Activated CD8-positive, alpha-beta memory T cell treated with anti-CD3 and anti-CD28 coated beads, Interleukin-2, amount 50 U/mL, for 1 hour (primary cell): ENCODE data around the gene TYW1.
A peak's percentile ranks its signal among the peaks of the same experiment; 100 is the strongest.
"Not testable (repeated sequence)": the region's sequence is repeated elsewhere in the genome, so short reads cannot be mapped to it uniquely, and the experiment has no call there.

Experiments
- DNase-seq: peaks from one replicate; pipeline ENCODE4 v3.0.0-alpha.2; 2020; ENCODE audit errors: extremely low read depth

TYW1 gene, protein sequence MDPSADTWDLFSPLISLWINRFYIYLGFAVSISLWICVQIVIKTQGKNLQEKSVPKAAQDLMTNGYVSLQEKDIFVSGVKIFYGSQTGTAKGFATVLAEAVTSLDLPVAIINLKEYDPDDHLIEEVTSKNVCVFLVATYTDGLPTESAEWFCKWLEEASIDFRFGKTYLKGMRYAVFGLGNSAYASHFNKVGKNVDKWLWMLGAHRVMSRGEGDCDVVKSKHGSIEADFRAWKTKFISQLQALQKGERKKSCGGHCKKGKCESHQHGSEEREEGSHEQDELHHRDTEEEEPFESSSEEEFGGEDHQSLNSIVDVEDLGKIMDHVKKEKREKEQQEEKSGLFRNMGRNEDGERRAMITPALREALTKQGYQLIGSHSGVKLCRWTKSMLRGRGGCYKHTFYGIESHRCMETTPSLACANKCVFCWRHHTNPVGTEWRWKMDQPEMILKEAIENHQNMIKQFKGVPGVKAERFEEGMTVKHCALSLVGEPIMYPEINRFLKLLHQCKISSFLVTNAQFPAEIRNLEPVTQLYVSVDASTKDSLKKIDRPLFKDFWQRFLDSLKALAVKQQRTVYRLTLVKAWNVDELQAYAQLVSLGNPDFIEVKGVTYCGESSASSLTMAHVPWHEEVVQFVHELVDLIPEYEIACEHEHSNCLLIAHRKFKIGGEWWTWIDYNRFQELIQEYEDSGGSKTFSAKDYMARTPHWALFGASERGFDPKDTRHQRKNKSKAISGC

GRCh38 chr7:66996444-66997191 lies at the start of gene TYW1:
Gene TYW1 (plus strand): TSS chr7:66996833. CDS start chr7:66996979, 146 bp downstream.
- peak; percentile 91 for DNase-seq

DNA sequence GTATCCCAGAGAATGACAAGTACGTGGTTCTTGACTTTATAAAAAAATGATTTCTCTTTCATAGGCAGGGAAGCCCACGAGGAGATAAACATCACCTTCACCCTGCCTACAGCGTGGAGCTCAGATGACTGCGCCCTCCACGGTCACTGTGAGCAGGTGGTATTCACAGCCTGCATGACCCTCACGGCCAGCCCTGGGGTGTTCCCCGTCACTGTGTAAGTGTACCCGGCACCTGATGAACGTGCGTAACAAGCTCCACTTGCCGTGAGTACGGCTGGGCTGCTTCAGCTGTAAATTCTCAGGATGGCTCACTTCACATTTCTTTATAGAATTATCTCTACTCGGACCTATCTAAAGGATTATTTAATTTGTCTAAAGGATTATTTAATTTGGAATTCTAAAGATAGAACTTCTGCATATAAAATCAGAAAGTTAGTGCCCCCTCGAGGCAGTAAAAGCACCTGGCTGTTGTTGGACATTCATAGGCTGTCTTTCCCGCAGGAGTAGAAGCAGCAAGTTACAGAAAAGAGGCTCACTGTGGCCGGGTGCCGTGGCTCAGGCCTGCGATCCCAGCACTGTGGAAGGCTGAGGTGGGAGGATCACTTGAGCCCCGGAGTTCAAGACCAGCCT lies 48.0 kb upstream of the TYW1 start:
- no peak for DNase-seq

GRCh38 chr7:66950311-66950710 lies 46.3 kb upstream of the TYW1 start:
- DNase-seq = no peak

- DNase-seq = no peak
These were observed 45.9 kb upstream of the TYW1 start for GRCh38 chr7:66950763-66951162.

GRCh38 chr7:66952343-66953043 lies 44.1 kb upstream of the TYW1 start:
- no peak for DNase-seq

DNA sequence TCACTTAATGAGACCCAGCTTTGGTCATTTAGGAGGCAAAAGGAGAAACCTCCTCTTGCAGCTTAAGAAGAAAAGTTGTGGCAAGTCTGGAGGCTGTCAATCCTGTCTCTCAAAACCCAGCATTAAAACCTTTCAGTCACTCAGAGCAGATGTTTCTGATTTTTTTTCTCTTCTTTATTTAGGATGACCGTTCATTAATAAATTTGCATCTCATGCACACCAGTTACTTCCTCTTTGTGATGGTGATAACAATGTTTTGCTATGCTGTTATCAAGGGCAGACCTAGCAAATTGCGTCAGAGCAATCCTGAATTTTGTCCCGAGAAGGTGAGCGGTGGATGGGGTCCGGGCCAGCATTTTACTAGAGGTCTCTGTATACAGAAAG lies 43.6 kb upstream of the TYW1 start:
- no peak for DNase-seq

- DNase-seq = no peak
These were observed 38.9 kb upstream of the TYW1 start for GRCh38 chr7:66957595-66958290.

DNA sequence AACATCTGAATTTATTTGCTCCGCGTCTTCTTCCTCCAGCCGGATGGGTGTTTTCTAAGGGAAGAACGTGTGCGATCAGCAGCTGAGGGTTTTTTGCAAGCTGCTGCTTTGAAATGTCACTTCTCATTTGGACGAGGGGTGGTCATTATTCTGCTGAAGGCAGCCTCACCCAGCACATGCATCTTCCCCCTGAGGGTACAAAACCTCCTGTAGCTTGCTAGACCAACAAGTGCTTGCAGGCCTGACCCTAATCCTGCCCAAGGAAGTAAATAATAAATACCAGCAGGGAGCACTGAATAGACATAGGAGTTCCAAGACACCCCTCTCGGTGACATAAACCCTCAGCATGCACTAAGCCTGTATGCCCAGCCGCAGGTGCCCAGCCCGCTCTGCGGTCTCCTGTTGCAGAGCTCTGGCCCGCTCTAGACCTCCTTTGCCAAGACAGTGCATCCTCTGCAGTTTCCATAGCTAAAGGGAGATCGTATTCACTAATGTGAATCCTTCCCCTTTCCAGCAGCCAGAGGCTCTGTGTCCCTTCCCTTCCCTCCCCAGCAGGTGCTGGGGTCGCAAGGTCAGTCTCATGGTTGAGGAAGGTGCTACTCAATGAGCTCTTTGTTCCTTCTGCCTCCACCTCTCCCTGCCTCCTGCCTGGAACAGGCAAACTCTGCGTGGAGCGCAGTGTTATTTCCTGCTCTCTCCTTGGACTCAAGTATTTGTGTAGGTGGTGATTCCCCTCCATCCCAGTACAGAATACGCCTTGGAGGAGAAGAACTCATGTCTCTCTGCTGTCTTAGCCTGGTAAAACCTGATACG lies 37.9 kb upstream of the TYW1 start:
- no peak for DNase-seq

GRCh38 chr7:66960192-66960591 lies 36.4 kb upstream of the TYW1 start:
- DNase-seq = no peak

DNA sequence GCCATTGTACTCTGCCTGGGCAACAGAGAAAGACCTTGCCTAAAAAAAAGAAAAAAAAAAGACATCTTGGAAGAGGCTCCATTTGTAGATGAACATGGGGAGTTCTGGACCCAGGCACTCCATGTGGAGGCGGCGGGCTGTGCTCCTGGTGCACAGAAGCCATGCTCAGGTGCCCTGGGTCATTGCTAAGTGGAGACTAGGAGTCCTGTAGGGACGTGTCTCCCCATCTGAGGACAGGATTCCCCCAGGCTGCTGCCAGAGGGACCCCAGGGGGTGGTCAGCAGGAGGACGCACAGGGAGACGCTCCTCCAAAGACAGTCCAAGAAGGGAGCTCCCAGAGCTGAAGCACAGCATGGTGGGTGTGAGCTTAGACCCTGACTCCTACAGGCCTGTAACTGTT lies 35.5 kb upstream of the TYW1 start:
- DNase-seq = no peak

DNA sequence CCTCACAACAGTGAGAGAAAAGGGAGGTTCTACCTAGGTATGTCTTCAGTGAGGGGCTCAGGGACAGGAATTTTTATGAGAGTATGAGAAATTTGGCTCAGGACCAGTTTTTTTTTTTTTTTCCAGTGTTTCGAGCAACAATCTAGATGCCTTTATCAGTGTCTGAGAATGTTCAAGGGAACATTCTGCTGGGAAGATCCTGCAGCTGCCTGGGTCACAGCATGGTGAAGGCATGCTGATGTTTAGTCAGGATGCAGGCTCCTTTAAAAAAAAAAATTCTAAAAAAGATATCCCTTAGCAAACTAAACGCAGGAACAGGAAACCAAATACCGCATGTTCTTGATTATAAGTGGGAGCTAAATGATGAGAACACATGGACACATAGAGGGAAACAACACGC lies 32.2 kb upstream of the TYW1 start:
- DNase-seq = no peak

DNA sequence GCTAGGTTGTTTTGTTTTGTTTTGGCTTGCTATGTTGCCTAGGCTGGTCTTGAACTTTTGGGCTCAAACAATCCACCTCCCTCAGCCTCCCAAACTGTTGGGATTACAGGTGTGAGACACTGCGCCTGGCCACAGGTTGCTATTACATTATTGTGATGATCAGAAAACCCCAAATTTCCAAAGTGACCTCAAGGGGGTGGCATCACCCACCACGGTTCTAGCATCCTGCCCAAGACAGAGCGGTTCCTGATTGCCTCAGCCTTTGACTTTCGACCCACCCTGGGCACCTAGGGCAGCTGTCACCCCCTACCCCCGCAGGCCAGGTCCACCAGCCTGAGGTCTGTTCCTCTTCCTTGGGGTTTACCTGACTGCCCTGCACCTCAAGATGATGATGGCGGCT lies 29.6 kb upstream of the TYW1 start:
- DNase-seq = no peak

DNA sequence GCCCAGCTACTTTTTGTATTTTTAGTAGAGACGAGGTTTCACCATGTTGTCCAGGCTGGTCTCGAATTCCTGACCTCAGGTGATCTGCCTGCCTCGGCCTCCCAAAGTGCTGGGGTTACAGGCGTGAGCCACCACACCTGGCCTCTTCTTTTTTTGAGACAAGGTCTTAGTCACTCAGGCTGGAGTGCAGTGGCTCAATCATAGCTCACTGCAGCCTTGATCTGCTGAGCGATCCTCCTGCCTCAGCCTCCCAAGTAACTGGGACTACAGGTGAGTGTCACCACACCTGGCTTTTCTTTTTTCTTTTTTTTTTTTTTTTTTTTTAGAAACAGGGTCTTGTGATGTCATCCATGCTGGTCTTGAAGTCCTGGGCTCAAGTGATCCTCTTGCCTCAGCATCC lies 27.6 kb upstream of the TYW1 start:
- not testable (repeated sequence) for DNase-seq

- DNase-seq = no peak
These were observed 26.3 kb upstream of the TYW1 start for GRCh38 chr7:66970310-66970709.

- no peak for DNase-seq
These were observed 21.5 kb upstream of the TYW1 start for GRCh38 chr7:66974986-66975590.

- not testable (repeated sequence) for DNase-seq
These were observed 18.3 kb upstream of the TYW1 start for GRCh38 chr7:66978312-66978711.

DNA sequence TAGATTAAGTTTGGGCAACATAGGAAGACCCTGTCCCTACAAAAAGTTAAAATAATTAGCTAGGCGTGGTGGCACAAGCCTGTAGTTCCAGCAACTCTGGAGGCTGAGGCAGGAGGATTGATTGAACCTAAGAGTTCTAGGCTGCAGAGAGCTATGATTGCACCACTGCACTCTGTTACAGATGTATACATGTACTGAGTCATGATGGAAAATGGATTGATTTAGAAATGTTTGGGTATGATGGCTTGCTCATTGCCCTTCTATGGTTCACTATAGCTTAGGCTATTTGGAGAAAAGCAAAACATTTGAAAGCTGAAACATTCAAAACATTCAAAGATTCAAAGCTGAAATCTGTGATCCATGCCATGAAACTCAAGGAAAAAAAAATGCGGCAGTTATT lies 17.6 kb upstream of the TYW1 start:
- DNase-seq = not testable (repeated sequence)

- DNase-seq = not testable (repeated sequence)
These were observed 16.3 kb upstream of the TYW1 start for GRCh38 chr7:66980336-66980735.

- DNase-seq = not testable (repeated sequence)
These were observed 7.1 kb upstream of the TYW1 start for GRCh38 chr7:66989552-66989951.
